ENCODE results near the gene RELN. TPM values are rescaled to one million over a fixed set of nuclear protein-coding genes. Genes with fewer than 3 reads are reported as not detected.

Gene RELN
- total and polyA plus RNA-seq, 9 of the 15 experiments (the other 6 are each of a cell fraction or from before 2014, with no cell fraction given), result 12.9 to 43.2 (median 18.1) TPM

DNA sequence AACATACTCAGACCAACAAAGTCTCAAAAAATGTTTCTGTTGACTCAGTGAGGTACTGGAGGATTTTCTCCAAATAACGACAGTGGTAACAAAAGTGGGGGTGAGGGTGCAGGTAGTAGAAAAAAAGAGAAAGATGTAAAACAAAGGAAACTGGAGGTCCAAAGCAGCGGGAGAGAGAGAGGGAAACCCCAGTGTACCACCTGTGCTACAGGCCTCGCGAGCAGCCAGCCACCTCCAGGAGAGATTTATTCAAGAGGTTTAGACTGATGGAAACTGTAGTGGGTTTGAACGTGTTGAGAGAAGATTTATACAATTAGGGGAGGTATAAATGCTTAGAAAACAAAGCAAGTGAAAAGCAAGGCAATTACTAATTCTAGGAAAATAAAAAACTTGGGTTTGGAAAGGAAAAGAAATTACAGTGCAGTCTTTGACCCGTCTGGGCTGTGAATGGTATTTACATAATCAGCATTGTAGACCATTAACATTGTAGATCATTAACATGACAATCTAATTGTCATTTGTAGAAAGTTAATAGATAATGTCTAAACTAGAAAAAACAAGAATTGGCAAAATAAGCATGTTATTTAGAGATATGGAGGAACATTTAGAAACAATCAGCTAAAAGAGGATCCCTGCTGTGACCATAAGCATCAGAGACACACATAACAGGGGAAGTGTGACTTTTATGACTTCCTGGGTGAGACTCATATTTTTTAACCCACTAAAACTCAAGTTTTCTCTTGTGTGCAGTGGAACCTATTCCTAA lies 180.0 kb downstream of the RELN start (continued):
- no peak for TF ChIP-seq NR2C2 (CRISPR knock-in tag; IDR thresholded peaks at IDR 0.05)
- no peak for TF ChIP-seq NR2C2 (tag; IDR thresholded peaks at IDR 0.05)
- TF ChIP-seq, protein P1, sequence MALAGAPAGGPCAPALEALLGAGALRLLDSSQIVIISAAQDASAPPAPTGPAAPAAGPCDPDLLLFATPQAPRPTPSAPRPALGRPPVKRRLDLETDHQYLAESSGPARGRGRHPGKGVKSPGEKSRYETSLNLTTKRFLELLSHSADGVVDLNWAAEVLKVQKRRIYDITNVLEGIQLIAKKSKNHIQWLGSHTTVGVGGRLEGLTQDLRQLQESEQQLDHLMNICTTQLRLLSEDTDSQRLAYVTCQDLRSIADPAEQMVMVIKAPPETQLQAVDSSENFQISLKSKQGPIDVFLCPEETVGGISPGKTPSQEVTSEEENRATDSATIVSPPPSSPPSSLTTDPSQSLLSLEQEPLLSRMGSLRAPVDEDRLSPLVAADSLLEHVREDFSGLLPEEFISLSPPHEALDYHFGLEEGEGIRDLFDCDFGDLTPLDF (CRISPR knock-in tag; IDR thresholded peaks at IDR 0.05), result no peak
- TF ChIP-seq MBD2 (IDR thresholded peaks at IDR 0.05; ENCODE audit: borderline replicate concordance, low read depth), result no peak
- no peak for TF ChIP-seq BRCA1 (IDR thresholded peaks at IDR 0.05)
- no peak for TF ChIP-seq BRCA1 (CRISPR knock-in tag; IDR thresholded peaks at IDR 0.05)
- TF ChIP-seq CCAR2 (IDR thresholded peaks at IDR 0.05; ENCODE audit: low read depth, low read length), result no peak

DNA sequence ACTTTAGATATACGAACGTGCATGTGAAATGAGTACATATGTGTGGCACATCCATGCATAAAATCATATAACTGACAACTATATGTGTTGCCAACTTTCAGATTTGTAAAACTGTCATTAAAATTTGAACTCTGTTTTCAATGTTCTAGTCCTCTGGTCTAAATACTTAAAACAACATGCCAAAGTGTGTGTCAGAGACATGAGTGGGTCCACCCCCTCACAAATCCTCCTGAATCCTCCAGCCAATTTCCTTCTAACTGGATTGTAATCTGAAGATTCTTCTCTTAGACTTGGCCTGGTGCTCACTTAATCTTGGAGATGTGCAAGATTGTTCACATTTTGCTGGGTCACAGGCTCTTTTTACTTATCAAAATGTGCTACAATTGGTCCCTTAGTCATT lies 184.1 kb downstream of the RELN start:
- H3K4me2 ChIP-seq (ENCODE audit: insufficient read depth, low read length), result no peak overlapping the region
- CTCF ChIA-PET (ENCODE audit: low intra/inter-chr PET ratio), result no interaction called here
- FAIRE-seq (no peak), DNase-seq (ENCODE audit: extremely low read depth in 1 of 4, low spot score in 3 of 4) (no peak), ATAC-seq (no peak)
- intact Hi-C loops (cut with micrococcal nuclease) (loop anchor here (5.0 kb wide), 1 partner anchor 37 kb away; no protein-coding TSS in a partner anchor), in situ Hi-C loops (cut with MboI) (no loop called here)
- no peak overlapping the region for H3K4me3 ChIP-seq
- no peaks in the 10 kb centered on the region for H3K9me3 ChIP-seq (replicated peaks; ENCODE audit: control insufficient read depth, insufficient read depth, low read depth, low read length)
- H4K20me1 ChIP-seq (replicated peaks; ENCODE audit: control insufficient read depth, insufficient read depth, low read length), result no peaks in the 10 kb centered on the region
- no peaks in the 10 kb centered on the region for H3K79me2 ChIP-seq (ENCODE audit: control insufficient read depth, insufficient read depth, low read length)
- no peak overlapping the region for H3K27ac ChIP-seq (ENCODE audit: extremely low read depth, low read depth, low read length)
- H3K9ac ChIP-seq (ENCODE audit: insufficient read depth in 1 of 2, low read depth in 2 of 2, low read length in 2 of 2), result no peak overlapping the region
- no peaks in the 10 kb centered on the region for H3K36me3 ChIP-seq (ENCODE audit: control insufficient read depth, insufficient read depth, low read length)
- peaks cover 10 to 11% of the 10 kb centered on the region in 2 experiments; a peak in 4 of 5 replicates for H3K4me1 ChIP-seq (replicated peaks in 1 of 2; ENCODE audit: control insufficient read depth in 2 of 2, insufficient read depth in 2 of 2, low read length in 2 of 2)
- H3K27me3 ChIP-seq (ENCODE audit: control insufficient read depth in 2 of 2, insufficient read depth in 2 of 2, low read length in 2 of 2), result no peaks in the 10 kb centered on the region
- no TSS peak for BruUV-seq (replicated peaks)
- no peaks in the 10 kb centered on the region for H3K9me1 ChIP-seq (ENCODE audit: control insufficient read depth, insufficient read depth, low read length)
- POLR2A ChIA-PET, result interaction anchor here (0.9 kb wide), 1 partner anchor 10 kb away, joined by 4 read pairs; no protein-coding TSS in a partner anchor
- WGBS (ENCODE audit: insufficient coverage, low coverage, missing lambda C conversion rate), result 79% methylated on average over 2 of the region's 2 CpGs
- no peak overlapping the region for H2AFZ ChIP-seq (ENCODE audit: low read depth, low read length)
- TF ChIP-seq, protein P2, sequence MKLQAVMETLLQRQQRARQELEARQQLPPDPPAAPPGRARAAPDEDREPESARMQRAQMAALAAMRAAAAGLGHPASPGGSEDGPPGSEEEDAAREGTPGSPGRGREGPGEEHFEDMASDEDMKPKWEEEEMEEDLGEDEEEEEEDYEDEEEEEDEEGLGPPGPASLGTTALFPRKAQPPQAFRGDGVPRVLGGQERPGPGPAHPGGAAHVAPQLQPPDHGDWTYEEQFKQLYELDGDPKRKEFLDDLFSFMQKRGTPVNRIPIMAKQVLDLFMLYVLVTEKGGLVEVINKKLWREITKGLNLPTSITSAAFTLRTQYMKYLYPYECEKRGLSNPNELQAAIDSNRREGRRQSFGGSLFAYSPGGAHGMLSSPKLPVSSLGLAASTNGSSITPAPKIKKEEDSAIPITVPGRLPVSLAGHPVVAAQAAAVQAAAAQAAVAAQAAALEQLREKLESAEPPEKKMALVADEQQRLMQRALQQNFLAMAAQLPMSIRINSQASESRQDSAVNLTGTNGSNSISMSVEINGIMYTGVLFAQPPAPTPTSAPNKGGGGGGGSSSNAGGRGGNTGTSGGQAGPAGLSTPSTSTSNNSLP (IDR thresholded peaks at IDR 0.05; ENCODE audit: borderline replicate concordance, low read depth, low read length), result no peak
- TF ChIP-seq CBX5 (IDR thresholded peaks at IDR 0.05; ENCODE audit: borderline replicate concordance, low read depth) (no peak), KDM1A (IDR thresholded peaks at IDR 0.05) (no peak), NCOA6 (IDR thresholded peaks at IDR 0.05) (no peak), THRAP3 (IDR thresholded peaks at IDR 0.05; ENCODE audit: borderline replicate concordance) (no peak), ZNF146 (CRISPR knock-in tag; IDR thresholded peaks at IDR 0.05; ENCODE audit: unreplicated experiment) (no peak)
- TF ChIP-seq, protein P3, sequence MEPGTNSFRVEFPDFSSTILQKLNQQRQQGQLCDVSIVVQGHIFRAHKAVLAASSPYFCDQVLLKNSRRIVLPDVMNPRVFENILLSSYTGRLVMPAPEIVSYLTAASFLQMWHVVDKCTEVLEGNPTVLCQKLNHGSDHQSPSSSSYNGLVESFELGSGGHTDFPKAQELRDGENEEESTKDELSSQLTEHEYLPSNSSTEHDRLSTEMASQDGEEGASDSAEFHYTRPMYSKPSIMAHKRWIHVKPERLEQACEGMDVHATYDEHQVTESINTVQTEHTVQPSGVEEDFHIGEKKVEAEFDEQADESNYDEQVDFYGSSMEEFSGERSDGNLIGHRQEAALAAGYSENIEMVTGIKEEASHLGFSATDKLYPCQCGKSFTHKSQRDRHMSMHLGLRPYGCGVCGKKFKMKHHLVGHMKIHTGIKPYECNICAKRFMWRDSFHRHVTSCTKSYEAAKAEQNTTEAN (CRISPR knock-in tag; IDR thresholded peaks at IDR 0.05), result no peak
- TF ChIP-seq, protein P4, sequence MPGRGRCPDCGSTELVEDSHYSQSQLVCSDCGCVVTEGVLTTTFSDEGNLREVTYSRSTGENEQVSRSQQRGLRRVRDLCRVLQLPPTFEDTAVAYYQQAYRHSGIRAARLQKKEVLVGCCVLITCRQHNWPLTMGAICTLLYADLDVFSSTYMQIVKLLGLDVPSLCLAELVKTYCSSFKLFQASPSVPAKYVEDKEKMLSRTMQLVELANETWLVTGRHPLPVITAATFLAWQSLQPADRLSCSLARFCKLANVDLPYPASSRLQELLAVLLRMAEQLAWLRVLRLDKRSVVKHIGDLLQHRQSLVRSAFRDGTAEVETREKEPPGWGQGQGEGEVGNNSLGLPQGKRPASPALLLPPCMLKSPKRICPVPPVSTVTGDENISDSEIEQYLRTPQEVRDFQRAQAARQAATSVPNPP (IDR thresholded peaks at IDR 0.05; ENCODE audit: borderline replicate concordance, insufficient read depth, insufficient read length), result no peak
- TF ChIP-seq, protein P5, sequence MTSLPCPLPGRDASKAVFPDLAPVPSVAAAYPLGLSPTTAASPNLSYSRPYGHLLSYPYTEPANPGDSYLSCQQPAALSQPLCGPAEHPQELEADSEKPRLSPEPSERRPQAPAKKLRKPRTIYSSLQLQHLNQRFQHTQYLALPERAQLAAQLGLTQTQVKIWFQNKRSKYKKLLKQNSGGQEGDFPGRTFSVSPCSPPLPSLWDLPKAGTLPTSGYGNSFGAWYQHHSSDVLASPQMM (CRISPR knock-in tag; IDR thresholded peaks at IDR 0.05), result no peak
